Fibroblast of lung (primary cell): Measurements from ENCODE around the gene ACP4.

Source experiments
- EZH2 ChIP-seq: IDR thresholded peaks from 2 replicates; pipeline ENCODE4 v1.5.1; 2012; ENCODE audit warnings: low read length, control low read depth, mild to moderate bottlenecking; ENCODE audit errors: missing control alignments
- TF ChIP-seq, protein P1 (sequence below), 2 donors: IDR thresholded peaks in 1 of 2; conservative IDR thresholded peaks in 1 of 2; 1 replicate in 1 of 2; 2 replicates in 1 of 2; pipeline ENCODE4 v1.5.1; 2011 to 2012; ENCODE audit warnings: low read length in 2 of 2, control low read depth in 1 of 2, inconsistent platforms in 1 of 2, low read depth in 1 of 2, mild to moderate bottlenecking in 1 of 2

DNA sequence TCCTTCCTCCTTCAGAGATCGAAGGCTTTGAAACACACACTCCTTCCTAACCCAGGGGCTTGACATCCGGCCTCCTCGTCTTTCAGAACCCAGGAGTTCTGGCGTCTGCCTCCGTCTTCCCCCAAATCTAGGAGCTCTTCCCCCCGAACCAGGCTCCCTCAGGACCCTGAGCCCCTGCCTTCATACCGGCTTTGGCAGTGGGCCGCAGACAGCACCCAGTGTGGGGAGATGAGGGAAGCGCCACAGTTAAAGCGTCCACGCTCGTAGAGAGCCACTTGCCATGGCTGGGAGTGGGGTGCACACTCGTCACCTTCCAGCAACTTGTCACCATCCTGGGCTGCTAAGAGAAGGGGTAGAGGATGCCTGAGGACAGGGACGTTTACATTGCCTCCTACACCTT is 37.3 kb downstream of the ACP4 start:
- TF ChIP-seq, protein P1, sequence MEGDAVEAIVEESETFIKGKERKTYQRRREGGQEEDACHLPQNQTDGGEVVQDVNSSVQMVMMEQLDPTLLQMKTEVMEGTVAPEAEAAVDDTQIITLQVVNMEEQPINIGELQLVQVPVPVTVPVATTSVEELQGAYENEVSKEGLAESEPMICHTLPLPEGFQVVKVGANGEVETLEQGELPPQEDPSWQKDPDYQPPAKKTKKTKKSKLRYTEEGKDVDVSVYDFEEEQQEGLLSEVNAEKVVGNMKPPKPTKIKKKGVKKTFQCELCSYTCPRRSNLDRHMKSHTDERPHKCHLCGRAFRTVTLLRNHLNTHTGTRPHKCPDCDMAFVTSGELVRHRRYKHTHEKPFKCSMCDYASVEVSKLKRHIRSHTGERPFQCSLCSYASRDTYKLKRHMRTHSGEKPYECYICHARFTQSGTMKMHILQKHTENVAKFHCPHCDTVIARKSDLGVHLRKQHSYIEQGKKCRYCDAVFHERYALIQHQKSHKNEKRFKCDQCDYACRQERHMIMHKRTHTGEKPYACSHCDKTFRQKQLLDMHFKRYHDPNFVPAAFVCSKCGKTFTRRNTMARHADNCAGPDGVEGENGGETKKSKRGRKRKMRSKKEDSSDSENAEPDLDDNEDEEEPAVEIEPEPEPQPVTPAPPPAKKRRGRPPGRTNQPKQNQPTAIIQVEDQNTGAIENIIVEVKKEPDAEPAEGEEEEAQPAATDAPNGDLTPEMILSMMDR (conservative IDR thresholded peaks at IDR 0.05 in 1 of 2, IDR thresholded peaks at IDR 0.05 in 1 of 2; ENCODE audit: low read depth in 1 of 2, low read length in 2 of 2) = no peak
- TF ChIP-seq EZH2 = no peak
